Liver (tissue), 9 donors: ENCODE data around the gene SLTM. TPM values are rescaled to one million over a fixed set of nuclear protein-coding genes. Genes with fewer than 3 reads are reported as not detected.

Experiments
- DNase-seq: peaks from one replicate; pipeline ENCODE4 v3.0.0-alpha.2; 2017; ENCODE audit warnings: low spot score
- H3K27ac ChIP-seq, 2 donors: one replicate each; pipeline ENCODE4 v1.7.0; 2013; ENCODE audit warnings: inconsistent platforms in 2 of 2, low read length in 2 of 2, control low read depth in 1 of 2, low read depth in 1 of 2, mild to moderate bottlenecking in 1 of 2
- H3K27me3 ChIP-seq, 4 donors: one replicate each; pipeline versions ENCODE4 v1.6.1 to v1.7.0; 2013; ENCODE audit warnings: low read length in 3 of 4, inconsistent platforms in 1 of 4, mild to moderate bottlenecking in 1 of 4, moderate library complexity in 1 of 4; ENCODE audit not compliant: control insufficient read depth in 4 of 4, insufficient read depth in 4 of 4
- H3K36me3 ChIP-seq, 4 donors: one replicate each; pipeline versions ENCODE4 v1.6.1 to v1.7.0; 2013; ENCODE audit warnings: low read length in 3 of 4, mild to moderate bottlenecking in 3 of 4, low read depth in 1 of 4, moderate library complexity in 1 of 4; ENCODE audit not compliant: control insufficient read depth in 4 of 4, insufficient read depth in 3 of 4
- H3K4me1 ChIP-seq, 4 donors: one replicate each; pipeline versions ENCODE4 v1.6.1 to v1.7.0; 2013; ENCODE audit warnings: low read length in 3 of 4, mild to moderate bottlenecking in 3 of 4, moderate library complexity in 1 of 4; ENCODE audit not compliant: control insufficient read depth in 4 of 4, insufficient read depth in 4 of 4
- H3K4me3 ChIP-seq, 3 donors: one replicate each; pipeline versions ENCODE4 v1.6.1 to v1.7.0; 2013; ENCODE audit warnings: low read length in 3 of 3, control low read depth in 1 of 3, low read depth in 1 of 3, mild to moderate bottlenecking in 1 of 3
- H3K9ac ChIP-seq, 2 donors: one replicate each; pipeline ENCODE4 v1.7.0; 2013; ENCODE audit warnings: low read length in 2 of 2, mild to moderate bottlenecking in 2 of 2, moderate library complexity in 2 of 2, control low read depth in 1 of 2, low read depth in 1 of 2
- H3K9me3 ChIP-seq, 4 donors: one replicate each; pipeline versions ENCODE4 v1.6.1 to v1.7.0; 2013; ENCODE audit warnings: low read length in 3 of 4; ENCODE audit not compliant: control insufficient read depth in 4 of 4
- ATF3 ChIP-seq: IDR thresholded peaks from 2 replicates; pipeline ENCODE4 v1.6.1; 2016; ENCODE audit warnings: antibody characterized with exemption
- CTCF ChIP-seq: fragments of 150-350 bp; IDR thresholded peaks from 2 replicates; pipeline ENCODE4 v1.5.1; 2017; ENCODE audit warnings: improper control_type of control experiment, low read depth, low read length; ENCODE audit not compliant: missing input control
- EGR1 ChIP-seq, 2 donors: IDR thresholded peaks; 2 replicates each; pipeline ENCODE4 v1.6.1; 2016 to 2018; ENCODE audit warnings: antibody characterized with exemption in 2 of 2, low read depth in 2 of 2
- FOXA1 ChIP-seq: IDR thresholded peaks from 2 replicates; pipeline ENCODE4 v1.6.1; 2016; ENCODE audit warnings: antibody characterized with exemption
- GABPA ChIP-seq, 2 donors: IDR thresholded peaks in 1 of 2; conservative IDR thresholded peaks in 1 of 2; 2 replicates each; pipeline ENCODE4 v1.6.1; 2016; ENCODE audit warnings: antibody characterized with exemption in 2 of 2, mild to moderate bottlenecking in 1 of 2, moderate library complexity in 1 of 2
- HNF4A ChIP-seq, 2 donors: conservative IDR thresholded peaks; 2 replicates each; pipeline ENCODE4 v1.6.1; 2016; ENCODE audit warnings: antibody characterized with exemption in 2 of 2, mild to moderate bottlenecking in 2 of 2
- NR2F2 ChIP-seq: IDR thresholded peaks from 2 replicates; pipeline ENCODE4 v1.6.1; 2016; ENCODE audit warnings: antibody characterized with exemption
- REST ChIP-seq: IDR thresholded peaks from 2 replicates; pipeline ENCODE4 v1.6.1; 2016; ENCODE audit warnings: antibody characterized with exemption, mild to moderate bottlenecking
- RXRA ChIP-seq, 2 donors: IDR thresholded peaks; 2 replicates each; pipeline ENCODE4 v1.6.1; 2017 to 2018; ENCODE audit warnings: antibody characterized with exemption in 2 of 2, mild to moderate bottlenecking in 1 of 2
- TAF1 ChIP-seq: conservative IDR thresholded peaks from 2 replicates; pipeline ENCODE4 v1.6.1; 2016; ENCODE audit warnings: antibody characterized with exemption, mild to moderate bottlenecking
- YY1 ChIP-seq: IDR thresholded peaks from 2 replicates; pipeline ENCODE4 v1.6.1; 2016; ENCODE audit warnings: antibody characterized with exemption, mild to moderate bottlenecking
- ZBTB33 ChIP-seq: IDR thresholded peaks from 2 replicates; pipeline ENCODE4 v1.6.1; 2016; ENCODE audit warnings: antibody characterized with exemption
- WGBS: extraction: QIAGEN DNeasy Blood & Tissue Kit; methylation state at CpG from one replicate; pipeline ENCODE4 v1.1.7; 2013; 5-methylcytosine and 5-hydroxymethylcytosine counted together
- polyA plus RNA-seq, 2 donors: library from polyadenylated mRNA; stranded (reverse) in 1 of 2; unstranded in 1 of 2; fragments of 200-250 nt in 1 of 2; fragments of >200 nt in 1 of 2; fragmentation: Nextera tagmentation in 1 of 2; extraction: Ambion mirVana in 1 of 2; gene quantifications; one replicate each; pipeline versions ENCODE4 v1.2.1 to v1.2.3, GENCODE V29; 2013 to 2015
- total RNA-seq, 2 donors: library from RNA; depleted of rRNA; stranded (reverse); fragments of >200 nt; gene quantifications; one replicate each; pipeline ENCODE4 v1.2.3, GENCODE V29; 2014
- donor health status: healthy.
- donor health status: healthy.
- donor health status: healthy.
- donor health status: healthy.
- donor health status: healthy.

The SLTM gene
- total and polyA plus RNA-seq, 4 donors: 20.4 to 78.1 (median 50.1) TPM

- peaks cover 9 to 48% (median 40%) of the 10 kb centered on the region in 4 donors for H3K36me3 ChIP-seq
- 97% methylated on average over 12 of the region's 12 CpGs for WGBS
Measured at GRCh38 chr15:58877999-58878825, 55.3 kb downstream of the SLTM start.

More at GRCh38 chr15:58877999-58878825, 55.3 kb downstream of the SLTM start:
- Histone ChIP-seq H3K4me3 (no peak overlapping the region), H3K9ac (no peak overlapping the region), H3K27me3 (no peaks in the 10 kb centered on the region), H3K9me3 (no peaks in the 10 kb centered on the region), H3K4me1 (no peaks in the 10 kb centered on the region), H3K27ac (no peak overlapping the region)
- DNase-seq: no peak
- TF ChIP-seq ZBTB33 (no peak), CTCF (no peak), REST (no peak), ATF3 (no peak), FOXA1 (no peak), HNF4A (conservative IDR thresholded peaks at IDR 0.05) (no peak), TAF1 (no peak), NR2F2 (no peak), RXRA (IDR thresholded peaks at IDR 0.05) (no peak), GABPA (IDR thresholded peaks at IDR 0.05 in 1 of 2, conservative IDR thresholded peaks at IDR 0.05 in 1 of 2) (no peak), EGR1 (IDR thresholded peaks at IDR 0.05; ENCODE audit: low read depth in 2 of 2) (no peak), YY1 (no peak)
